Activated naive CD4-positive, alpha-beta T cell treated with anti-CD3 and anti-CD28 coated beads, Interleukin-2, amount 50 U/mL, for 24 hours (primary cell): ENCODE measurements around the gene UCN3.

Experiments used
- H3K27ac Mint-ChIP-seq: one replicate; pipeline ENCODE4 v1.8.0; 2021; ENCODE audit warnings: mild to moderate bottlenecking, mixed read lengths
- H3K27me3 Mint-ChIP-seq: one replicate; pipeline ENCODE4 v1.8.0; 2021; ENCODE audit warnings: mixed read lengths
- H3K36me3 Mint-ChIP-seq: one replicate; pipeline ENCODE4 v1.8.0; 2021; ENCODE audit warnings: mixed read lengths
- H3K4me1 Mint-ChIP-seq: one replicate; pipeline ENCODE4 v1.8.0; 2021; ENCODE audit warnings: mixed read lengths
- H3K4me3 Mint-ChIP-seq: one replicate; pipeline ENCODE4 v1.8.0; 2021; ENCODE audit warnings: mild to moderate bottlenecking, mixed read lengths
- H3K9me3 Mint-ChIP-seq: one replicate; pipeline ENCODE4 v1.8.0; 2021; ENCODE audit warnings: mixed read lengths

The UCN3 gene

DNA sequence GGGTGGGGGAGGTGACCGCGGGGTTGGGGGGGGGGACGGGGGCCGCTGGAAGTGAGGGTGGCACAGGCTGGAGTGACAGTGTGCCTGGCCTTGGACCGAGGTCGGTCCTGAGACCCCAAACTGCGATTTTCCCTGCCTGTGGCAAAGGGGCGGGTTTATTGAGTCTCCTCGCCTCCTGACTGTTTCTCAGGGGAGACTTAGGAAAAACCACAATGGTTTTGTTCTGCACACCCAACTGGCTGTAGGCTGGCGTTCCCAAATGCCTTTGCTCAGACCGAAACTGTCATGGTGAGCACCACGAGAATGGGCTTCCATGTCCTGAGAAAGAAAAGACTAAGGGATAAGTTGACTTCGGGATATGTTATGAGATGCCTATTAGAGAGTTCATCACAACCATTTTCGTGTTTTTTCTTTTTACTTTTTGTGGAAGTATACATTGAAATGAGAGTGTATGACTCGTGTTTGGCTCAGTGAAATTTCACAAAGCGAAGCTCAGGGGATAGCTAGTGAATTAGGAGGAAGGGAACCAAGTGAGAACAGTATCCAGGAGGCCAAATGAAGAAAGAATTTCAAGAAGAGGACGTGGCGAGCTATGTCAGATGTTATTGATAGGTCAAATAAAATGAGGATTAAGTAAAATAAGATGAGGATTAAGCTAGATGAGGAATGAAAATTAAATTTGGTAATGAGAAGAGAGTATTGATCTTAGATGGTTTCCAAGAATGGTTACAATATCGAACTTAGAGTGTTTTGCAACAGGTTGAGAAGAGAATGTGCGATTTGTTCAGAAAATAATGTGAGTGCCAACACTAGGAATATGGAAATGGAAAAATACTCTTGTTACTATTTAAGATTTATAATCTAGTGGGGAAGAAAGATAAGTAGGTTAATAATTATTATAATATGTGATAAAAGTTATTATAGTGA lies 48.5 kb downstream of the UCN3 start:
- Mint-ChIP-seq H3K36me3 (peaks cover 3% of the 10 kb centered on the region), H3K27me3 (peaks cover 15% of the 10 kb centered on the region), H3K9me3 (peaks cover 5% of the 10 kb centered on the region), H3K27ac (no peak overlapping the region), H3K4me1 (peaks cover 4% of the 10 kb centered on the region), H3K4me3 (no peak overlapping the region)

- Mint-ChIP-seq H3K27me3 (peaks cover 5% of the 10 kb centered on the region), H3K4me1 (peaks cover 9% of the 10 kb centered on the region), H3K4me3 (no peak overlapping the region), H3K36me3 (peaks cover 15% of the 10 kb centered on the region), H3K9me3 (peaks cover 23% of the 10 kb centered on the region), H3K27ac (no peak overlapping the region)
Observed at GRCh38 chr10:5416981-5417380, 52.2 kb downstream of the UCN3 start.

DNA sequence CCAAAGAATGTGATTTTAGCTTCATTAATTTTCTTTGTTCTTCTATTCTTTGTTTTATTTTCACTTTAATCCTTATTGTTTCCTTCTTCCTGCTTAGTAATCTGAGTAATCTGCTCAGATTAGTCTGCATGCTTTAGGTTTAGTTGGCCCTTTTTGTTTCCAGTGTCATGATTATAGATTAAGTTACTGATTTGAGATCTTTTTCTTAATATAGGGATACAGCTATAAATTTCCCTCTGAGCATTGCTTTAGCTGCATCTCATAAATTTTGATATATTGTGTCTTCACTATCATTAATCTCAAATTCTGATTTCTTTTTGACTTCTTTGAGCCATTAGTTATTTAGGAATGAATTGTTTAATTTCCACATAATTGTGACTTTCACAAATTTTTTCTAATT lies 53.8 kb downstream of the UCN3 start:
- Mint-ChIP-seq H3K27ac (no peak overlapping the region), H3K4me3 (no peak overlapping the region), H3K36me3 (peaks cover 15% of the 10 kb centered on the region), H3K9me3 (peaks cover 23% of the 10 kb centered on the region), H3K27me3 (peaks cover 3% of the 10 kb centered on the region), H3K4me1 (peaks cover 6% of the 10 kb centered on the region)

DNA sequence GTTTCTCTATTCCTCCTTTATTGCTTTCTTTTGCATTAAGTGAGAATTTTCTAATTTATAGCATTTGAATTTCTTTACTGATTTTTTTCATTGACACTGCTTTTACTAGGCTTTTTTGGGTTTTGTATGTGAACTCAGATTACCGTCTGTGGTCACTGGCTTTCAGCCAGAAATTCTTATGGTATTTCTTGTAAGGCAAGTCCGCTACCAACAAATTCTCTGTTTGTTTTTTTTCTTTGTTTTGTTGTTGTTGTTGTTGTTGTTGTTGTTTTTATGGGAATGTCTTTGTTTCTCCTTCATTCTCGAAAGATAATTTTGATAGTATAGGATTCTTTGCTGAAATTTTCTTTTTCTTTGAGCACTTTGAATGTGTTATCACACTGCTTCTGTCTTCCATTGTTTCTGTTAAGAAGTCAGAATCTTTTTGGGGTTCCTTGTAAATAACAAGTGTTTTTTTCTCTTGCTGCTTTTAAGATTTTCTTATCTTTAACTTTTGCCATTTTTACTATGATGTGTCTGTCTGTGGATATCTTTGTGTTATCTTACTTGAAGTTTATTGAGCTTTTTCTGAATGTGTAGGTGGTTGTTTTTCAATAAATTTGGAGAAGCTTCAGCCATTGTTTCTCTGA lies 54.8 kb downstream of the UCN3 start:
- H3K27me3 Mint-ChIP-seq = peaks cover 3% of the 10 kb centered on the region
- H3K4me1 Mint-ChIP-seq = peaks cover 6% of the 10 kb centered on the region
- no peak overlapping the region for H3K4me3 Mint-ChIP-seq
- H3K27ac Mint-ChIP-seq = no peak overlapping the region
- H3K36me3 Mint-ChIP-seq = peaks cover 15% of the 10 kb centered on the region
- H3K9me3 Mint-ChIP-seq = peaks cover 23% of the 10 kb centered on the region

- Mint-ChIP-seq H3K27ac (no peak overlapping the region), H3K9me3 (peaks cover 13% of the 10 kb centered on the region), H3K27me3 (no peaks in the 10 kb centered on the region), H3K4me3 (no peak overlapping the region), H3K4me1 (peaks cover 6% of the 10 kb centered on the region), H3K36me3 (peaks cover 11% of the 10 kb centered on the region)
Observed at GRCh38 chr10:5423771-5424170, 59.0 kb downstream of the UCN3 start.
